Kidney (tissue), 14 donors: ENCODE results near the gene GAL3ST3. TPM values are rescaled to one million over a fixed set of nuclear protein-coding genes. Genes with fewer than 3 reads are reported as not detected.

Source experiments
- DNase-seq, 5 donors: peaks; one replicate each; pipeline ENCODE4 v3.0.0-alpha.2; 2013 to 2020
- FAIRE-seq: peaks from 2 replicates; lab custom pipeline; 2012; peaks lifted over from hg19 to GRCh38; lab: Jason Lieb, UNC
- H3K27ac ChIP-seq, 2 donors: one replicate each; pipeline ENCODE4 v1.7.0; 2013; ENCODE audit warnings: low read depth in 2 of 2, low read length in 2 of 2, inconsistent platforms in 1 of 2
- H3K27me3 ChIP-seq: one replicate; pipeline ENCODE4 v1.7.1; 2013; ENCODE audit warnings: low read length, inconsistent platforms; ENCODE audit not compliant: control insufficient read depth, insufficient read depth
- H3K36me3 ChIP-seq, 3 donors: one replicate each; pipeline versions ENCODE4 v1.7.0 to v1.7.1; 2013; ENCODE audit warnings: low read length in 3 of 3, control low read depth in 1 of 3, inconsistent platforms in 1 of 3; ENCODE audit not compliant: insufficient read depth in 3 of 3, control insufficient read depth in 2 of 3
- H3K4me1 ChIP-seq, 3 donors: one replicate each; pipeline versions ENCODE4 v1.7.0 to v1.7.1; 2013; ENCODE audit warnings: low read length in 3 of 3, inconsistent platforms in 1 of 3, low read depth in 1 of 3; ENCODE audit not compliant: control insufficient read depth in 2 of 3, insufficient read depth in 2 of 3
- H3K4me3 ChIP-seq, 3 donors: one replicate each; pipeline versions ENCODE4 v1.7.0 to v1.8.1; 2013; ENCODE audit warnings: low read length in 3 of 3, control low read depth in 1 of 3, inconsistent platforms in 1 of 3
- H3K9ac ChIP-seq, 3 donors: one replicate each; pipeline versions ENCODE4 v1.7.0 to v1.7.1; 2013; ENCODE audit warnings: low read length in 3 of 3, control low read depth in 1 of 3, inconsistent platforms in 1 of 3
- H3K9me3 ChIP-seq, 3 donors: one replicate each; pipeline versions ENCODE4 v1.7.0 to v1.7.1; 2013; ENCODE audit warnings: low read length in 3 of 3, control low read depth in 1 of 3, inconsistent platforms in 1 of 3; ENCODE audit not compliant: control insufficient read depth in 2 of 3, insufficient read depth in 1 of 3
- intact Hi-C: fragments of 100-400 bp; cut with DNase I; formaldehyde crosslinking; loops from one replicate; pipeline ENCODE4 v1.11.1; 2022
- polyA plus RNA-seq: library from polyadenylated mRNA; stranded (reverse); fragments of 350-450 nt; fragmentation: Illumina TruSeq; extraction: RNeasy Lipid Tissue Mini Kit (QIAGEN cat#74804); gene quantifications from one replicate; pipeline ENCODE4 v1.2.3, GENCODE V29; 2014; ENCODE audit warnings: low read depth, low replicate concordance; ENCODE audit not compliant: insufficient read depth
- total RNA-seq: library from RNA; stranded (reverse); fragmentation: NEBNext Ultra II Directional; extraction: Animal tissue kit (Norgen Biotek cat#: 25700); gene quantifications from one replicate; pipeline ENCODE4 v1.2.1, GENCODE V29; 2021
- TF ChIP-seq, protein P1 (sequence below): IDR thresholded peaks from 3 replicates; pipeline ENCODE4 v1.5.1; 2012; ENCODE audit warnings: mild to moderate bottlenecking, moderate library complexity, borderline replicate concordance; ENCODE audit not compliant: insufficient read depth; ENCODE audit errors: extremely low read depth
- donor health status: control.
- donor health status: control.
- donor health status: control.
- donor health status: control.
- donor health status: control.
- donor health status: DM: yes; HTN: yes; CAD: no.
- donor health status: Normal renal cell carcinoma (clear cell type).

Gene GAL3ST3
- total and polyA plus RNA-seq, 2 donors from 2014 or later, result 2.5 to 7.6 TPM

DNA sequence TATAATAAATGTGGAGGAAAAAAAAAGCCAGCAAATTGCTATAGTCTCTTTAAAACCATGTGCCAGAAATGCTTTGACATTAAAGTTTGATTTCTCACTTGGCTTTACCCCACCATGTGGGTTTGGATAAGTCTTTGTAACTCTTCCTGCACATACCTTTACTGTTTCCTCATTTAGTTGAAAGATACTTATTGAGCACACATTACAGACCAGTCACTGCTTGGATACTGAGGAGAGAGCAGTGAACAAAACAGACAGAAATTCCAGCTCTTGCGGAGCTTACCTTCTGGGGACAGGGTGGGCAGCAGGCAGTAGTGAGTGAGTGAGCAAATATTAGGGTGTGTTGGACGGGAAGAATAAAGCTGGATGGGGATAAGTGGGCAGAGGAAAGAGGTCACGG is 34.8 kb upstream of the GAL3ST3 start:
- no peak overlapping the region for H3K27ac ChIP-seq
- no peak overlapping the region for H3K4me3 ChIP-seq
- intact Hi-C loops, result no loop called here
- no peak overlapping the region for H3K9ac ChIP-seq
- H3K9me3 ChIP-seq, result no peaks in the 10 kb centered on the region
- TF ChIP-seq, protein P1, sequence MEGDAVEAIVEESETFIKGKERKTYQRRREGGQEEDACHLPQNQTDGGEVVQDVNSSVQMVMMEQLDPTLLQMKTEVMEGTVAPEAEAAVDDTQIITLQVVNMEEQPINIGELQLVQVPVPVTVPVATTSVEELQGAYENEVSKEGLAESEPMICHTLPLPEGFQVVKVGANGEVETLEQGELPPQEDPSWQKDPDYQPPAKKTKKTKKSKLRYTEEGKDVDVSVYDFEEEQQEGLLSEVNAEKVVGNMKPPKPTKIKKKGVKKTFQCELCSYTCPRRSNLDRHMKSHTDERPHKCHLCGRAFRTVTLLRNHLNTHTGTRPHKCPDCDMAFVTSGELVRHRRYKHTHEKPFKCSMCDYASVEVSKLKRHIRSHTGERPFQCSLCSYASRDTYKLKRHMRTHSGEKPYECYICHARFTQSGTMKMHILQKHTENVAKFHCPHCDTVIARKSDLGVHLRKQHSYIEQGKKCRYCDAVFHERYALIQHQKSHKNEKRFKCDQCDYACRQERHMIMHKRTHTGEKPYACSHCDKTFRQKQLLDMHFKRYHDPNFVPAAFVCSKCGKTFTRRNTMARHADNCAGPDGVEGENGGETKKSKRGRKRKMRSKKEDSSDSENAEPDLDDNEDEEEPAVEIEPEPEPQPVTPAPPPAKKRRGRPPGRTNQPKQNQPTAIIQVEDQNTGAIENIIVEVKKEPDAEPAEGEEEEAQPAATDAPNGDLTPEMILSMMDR, result no peak
- DNase-seq, result no peak
- H3K4me1 ChIP-seq, result peaks cover 0 to 12% (median 6%) of the 10 kb centered on the region in 3 donors
- H3K27me3 ChIP-seq, result no peaks in the 10 kb centered on the region
- H3K36me3 ChIP-seq, result no peaks in the 10 kb centered on the region
- no peak for FAIRE-seq

DNA sequence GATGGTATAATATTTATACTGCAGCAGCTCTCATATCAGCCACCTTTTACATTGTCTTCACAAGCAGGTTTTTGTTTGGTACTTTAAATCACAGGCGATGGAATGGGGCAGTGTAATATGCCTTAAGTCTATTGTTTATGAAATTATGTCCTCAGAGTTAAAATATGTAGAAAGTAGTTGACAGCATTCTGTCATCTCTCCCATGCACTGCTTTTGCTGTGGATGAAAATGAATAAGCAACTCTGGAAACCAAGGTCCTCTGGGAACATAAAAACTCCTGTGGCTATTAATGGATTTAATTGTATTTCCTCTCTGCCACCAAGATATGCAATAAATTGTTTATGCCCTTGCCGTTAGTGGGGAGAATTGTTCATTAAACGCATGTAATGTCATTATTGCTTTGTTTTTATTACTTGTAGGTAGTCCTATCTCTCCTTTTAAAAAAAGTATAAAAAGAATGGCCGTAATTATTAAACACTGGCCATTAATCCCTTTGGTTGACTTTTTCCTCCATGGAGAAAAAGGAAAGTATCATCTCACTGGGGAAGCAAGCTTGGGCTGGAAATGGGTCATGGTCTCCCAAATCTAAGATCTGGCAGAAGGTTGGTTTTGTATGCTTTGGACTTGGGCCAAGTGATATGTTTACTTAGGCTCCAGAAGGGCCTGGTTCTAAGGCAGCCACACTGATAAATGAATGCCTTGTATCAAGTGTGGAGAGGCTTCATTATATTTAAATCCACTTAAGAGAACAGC is 34.2 kb upstream of the GAL3ST3 start:
- H3K9me3 ChIP-seq, result no peaks in the 10 kb centered on the region
- peaks cover 0 to 12% (median 6%) of the 10 kb centered on the region in 3 donors for H3K4me1 ChIP-seq
- H3K27me3 ChIP-seq, result no peaks in the 10 kb centered on the region
- H3K36me3 ChIP-seq, result no peaks in the 10 kb centered on the region
- H3K27ac ChIP-seq, result no peak overlapping the region
- FAIRE-seq (no peak), DNase-seq (peak in 2 of 5 donors; percentile 24 to 43)
- H3K4me3 ChIP-seq, result no peak overlapping the region
- TF ChIP-seq, protein P1, result no peak
- intact Hi-C loops, result no loop called here
- H3K9ac ChIP-seq, result no peak overlapping the region

GRCh38 chr11:66081505-66081904 is 32.5 kb upstream of the GAL3ST3 start:
- intact Hi-C loops, result no loop called here
- peaks cover 0 to 9% (median 6%) of the 10 kb centered on the region in 3 donors for H3K4me1 ChIP-seq
- no peaks in the 10 kb centered on the region for H3K36me3 ChIP-seq
- no peaks in the 10 kb centered on the region for H3K9me3 ChIP-seq
- no peak overlapping the region for H3K9ac ChIP-seq
- peak overlapping the region in 1 of 2 donors; percentile 61 for H3K27ac ChIP-seq
- DNase-seq (peak in 3 of 5 donors; percentile 41 to 65 (median 47)), FAIRE-seq (no peak)
- H3K27me3 ChIP-seq, result no peaks in the 10 kb centered on the region
- TF ChIP-seq, protein P1, result no peak
- H3K4me3 ChIP-seq, result no peak overlapping the region
